Stimulated activated memory B cell treated with anti-CD40 and anti-IgM and Interleukin-4, amounts not matched to agents 10 μg/mL and 1 μg/mL and 100 μg/mL, for 72 hours (primary cell): ENCODE measurements around the gene IRF9.

Experiments
- ATAC-seq: fragments of 150-1000 bp; cut with Tn5 transposase; 2 replicates; pipeline ENCODE4 v1.10.0; 2021
- H3K27ac Mint-ChIP-seq: one replicate; pipeline ENCODE4 v1.8.0; 2022; ENCODE audit warnings: mild to moderate bottlenecking, mixed read lengths
- H3K27me3 Mint-ChIP-seq: one replicate; pipeline ENCODE4 v1.8.0; 2022; ENCODE audit warnings: mixed read lengths
- H3K36me3 Mint-ChIP-seq: one replicate; pipeline ENCODE4 v1.8.0; 2022; ENCODE audit warnings: mixed read lengths
- H3K4me1 Mint-ChIP-seq: one replicate; pipeline ENCODE4 v1.8.0; 2022; ENCODE audit warnings: mixed read lengths
- H3K4me3 Mint-ChIP-seq: one replicate; pipeline ENCODE4 v1.8.0; 2022; ENCODE audit warnings: mild to moderate bottlenecking, moderate library complexity, mixed read lengths
- H3K9me3 Mint-ChIP-seq: one replicate; pipeline ENCODE4 v1.8.0; 2022; ENCODE audit warnings: mixed read lengths

IRF9 gene

GRCh38 chr14:24138396-24139271 is 22.4 kb upstream of the IRF9 start:
- Mint-ChIP-seq H3K4me1 (peaks cover 54% of the 10 kb centered on the region), H3K36me3 (peaks cover 36% of the 10 kb centered on the region), H3K27me3 (no peaks in the 10 kb centered on the region), H3K27ac (peak overlapping the region; percentile 7), H3K4me3 (peak overlapping the region; percentile 59), H3K9me3 (no peaks in the 10 kb centered on the region)
- no peak for ATAC-seq

- peaks cover 42% of the 10 kb centered on the region for H3K36me3 Mint-ChIP-seq
- no peaks in the 10 kb centered on the region for H3K9me3 Mint-ChIP-seq
- peaks cover 60% of the 10 kb centered on the region for H3K4me1 Mint-ChIP-seq
- H3K27ac Mint-ChIP-seq, result peak overlapping the region; percentile 7
- H3K27me3 Mint-ChIP-seq, result no peaks in the 10 kb centered on the region
- ATAC-seq, result no peak
- peak overlapping the region; percentile 59 for H3K4me3 Mint-ChIP-seq
These were observed 21.7 kb upstream of the IRF9 start for GRCh38 chr14:24139272-24139934.

DNA sequence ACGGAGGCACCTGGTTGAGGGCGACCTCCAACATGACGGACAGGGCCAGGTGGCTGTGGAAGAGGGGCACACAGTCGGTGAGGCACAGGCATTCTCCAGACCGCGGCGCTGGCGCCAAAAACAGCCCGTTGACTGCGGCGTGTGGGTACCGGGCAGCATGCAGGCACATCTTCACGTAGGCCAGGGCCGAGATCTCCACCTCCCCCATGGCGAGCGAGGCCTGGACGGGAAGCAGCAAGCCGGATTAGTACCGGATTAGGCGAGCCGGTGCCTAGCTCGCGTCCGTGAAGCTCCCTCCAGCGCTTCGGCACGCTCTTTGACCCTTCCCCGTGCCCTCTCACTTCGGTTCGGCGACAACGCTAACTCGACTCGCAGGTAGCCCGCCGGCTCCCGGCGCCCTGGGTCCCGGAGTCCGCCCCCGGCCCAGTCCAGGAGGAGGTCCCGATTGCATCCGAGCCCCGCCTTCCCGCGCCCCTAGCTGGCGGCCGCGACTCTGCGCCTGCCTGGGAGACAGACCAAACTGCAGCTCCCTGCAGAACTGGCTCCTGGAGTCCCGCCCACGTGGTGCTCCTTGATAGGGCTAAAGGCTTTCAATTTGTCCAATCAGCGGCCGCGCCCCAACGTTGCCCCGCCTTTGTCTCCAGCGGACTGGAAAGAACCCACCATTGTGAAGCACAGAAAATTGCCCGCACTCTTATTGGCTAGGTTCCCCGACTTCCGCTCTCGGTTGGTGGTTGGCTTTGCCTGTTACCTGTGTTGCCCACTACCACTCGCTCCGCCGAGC is 19.8 kb upstream of the IRF9 start, which contains the start of gene EMC9:
EMC9 (minus strand) TSS at position 495 of the 784 bp plus-strand sequence; CDS start at position 208, 287 bp downstream.
- H3K27ac Mint-ChIP-seq, result peak within 1 kb of the TSS; percentile 82
- H3K27me3 Mint-ChIP-seq, result no peaks in the 10 kb centered on the region
- peaks cover 65% of the 10 kb centered on the region for H3K4me1 Mint-ChIP-seq
- H3K4me3 Mint-ChIP-seq, result peak within 1 kb of the TSS; percentile 92
- peak; percentile 96 for ATAC-seq
- peaks cover 52% of the 10 kb centered on the region for H3K36me3 Mint-ChIP-seq
- H3K9me3 Mint-ChIP-seq, result no peaks in the 10 kb centered on the region

- no peak overlapping the region for H3K27ac Mint-ChIP-seq
- H3K4me3 Mint-ChIP-seq, result no peak overlapping the region
- H3K36me3 Mint-ChIP-seq, result peaks cover 38% of the 10 kb centered on the region
These were observed 17.6 kb upstream of the IRF9 start for GRCh38 chr14:24143511-24143910.

DNA sequence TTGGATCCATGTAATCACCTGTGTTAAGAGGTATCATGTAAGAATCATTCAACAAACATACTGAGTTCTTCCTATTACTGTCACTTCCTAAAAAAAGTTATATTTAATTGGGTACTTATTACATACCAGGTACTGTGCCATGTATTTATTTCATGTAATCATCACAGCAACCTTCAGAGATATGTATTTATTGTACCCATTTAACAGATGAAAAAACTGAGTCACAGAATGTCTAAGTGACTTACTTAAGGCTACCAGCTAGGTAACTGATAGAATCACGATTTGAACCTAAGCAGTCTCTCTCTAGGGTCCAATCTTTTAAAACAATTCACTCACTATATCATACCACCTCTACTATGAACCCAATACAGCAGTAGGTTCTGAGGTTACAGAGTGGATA is 16.6 kb upstream of the IRF9 start:
- Mint-ChIP-seq H3K27ac (no peak overlapping the region), H3K4me3 (no peak overlapping the region), H3K4me1 (peaks cover 56% of the 10 kb centered on the region), H3K9me3 (no peaks in the 10 kb centered on the region), H3K36me3 (peaks cover 32% of the 10 kb centered on the region), H3K27me3 (no peaks in the 10 kb centered on the region)
- ATAC-seq, result no peak

More at GRCh38 chr14:24143511-24143910, 17.6 kb upstream of the IRF9 start:
- Mint-ChIP-seq H3K4me1 (peaks cover 55% of the 10 kb centered on the region), H3K9me3 (no peaks in the 10 kb centered on the region), H3K27me3 (no peaks in the 10 kb centered on the region)
- no peak for ATAC-seq

DNA sequence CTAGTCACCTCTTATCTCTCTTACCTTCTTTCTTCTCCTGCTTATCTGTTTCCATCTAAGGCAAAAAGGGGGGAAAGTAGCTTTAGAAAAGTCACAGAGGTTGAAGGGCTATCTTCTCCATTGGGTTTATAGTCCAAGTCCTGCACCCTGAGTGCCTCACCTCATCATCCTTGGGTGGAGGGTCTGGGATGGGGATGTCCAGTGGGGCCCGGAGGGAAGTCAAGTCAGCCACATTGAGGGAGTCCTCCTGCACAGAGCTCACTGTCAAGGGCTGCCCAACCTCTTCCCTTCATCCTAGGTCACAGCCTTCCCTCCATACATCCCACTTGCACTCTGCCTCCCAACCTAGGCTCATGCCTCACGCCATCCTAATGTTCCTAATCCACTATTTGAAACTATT is 15.8 kb upstream of the IRF9 start:
- Mint-ChIP-seq H3K27ac (peak overlapping the region; percentile 83), H3K36me3 (peaks cover 34% of the 10 kb centered on the region), H3K4me3 (peak overlapping the region; percentile 90), H3K9me3 (no peaks in the 10 kb centered on the region), H3K4me1 (peaks cover 56% of the 10 kb centered on the region), H3K27me3 (no peaks in the 10 kb centered on the region)
- ATAC-seq, result no peak

GRCh38 chr14:24145690-24146452 is 15.2 kb upstream of the IRF9 start:
- ATAC-seq, result no peak
- H3K36me3 Mint-ChIP-seq, result peaks cover 41% of the 10 kb centered on the region
- no peaks in the 10 kb centered on the region for H3K9me3 Mint-ChIP-seq
- H3K27ac Mint-ChIP-seq, result peak overlapping the region; percentile 83
- peaks cover 56% of the 10 kb centered on the region for H3K4me1 Mint-ChIP-seq
- H3K4me3 Mint-ChIP-seq, result peak overlapping the region; percentile 90
- no peaks in the 10 kb centered on the region for H3K27me3 Mint-ChIP-seq

- H3K4me3 Mint-ChIP-seq, result peak within 1 kb of the TSS; percentile 90
- H3K36me3 Mint-ChIP-seq, result peaks cover 46% of the 10 kb centered on the region
- peaks cover 58% of the 10 kb centered on the region for H3K4me1 Mint-ChIP-seq
- no peaks in the 10 kb centered on the region for H3K9me3 Mint-ChIP-seq
- no peaks in the 10 kb centered on the region for H3K27me3 Mint-ChIP-seq
- ATAC-seq, result peak; percentile 87
- peak within 1 kb of the TSS; percentile 83 for H3K27ac Mint-ChIP-seq
These were observed 14.6 kb upstream of the IRF9 start, which contains the start of gene PSME2 for GRCh38 chr14:24146453-24146977. Gene PSME2, minus strand, starts transcription at chr14:24146610. Its CDS starts 29 bp downstream, at chr14:24146581.

DNA sequence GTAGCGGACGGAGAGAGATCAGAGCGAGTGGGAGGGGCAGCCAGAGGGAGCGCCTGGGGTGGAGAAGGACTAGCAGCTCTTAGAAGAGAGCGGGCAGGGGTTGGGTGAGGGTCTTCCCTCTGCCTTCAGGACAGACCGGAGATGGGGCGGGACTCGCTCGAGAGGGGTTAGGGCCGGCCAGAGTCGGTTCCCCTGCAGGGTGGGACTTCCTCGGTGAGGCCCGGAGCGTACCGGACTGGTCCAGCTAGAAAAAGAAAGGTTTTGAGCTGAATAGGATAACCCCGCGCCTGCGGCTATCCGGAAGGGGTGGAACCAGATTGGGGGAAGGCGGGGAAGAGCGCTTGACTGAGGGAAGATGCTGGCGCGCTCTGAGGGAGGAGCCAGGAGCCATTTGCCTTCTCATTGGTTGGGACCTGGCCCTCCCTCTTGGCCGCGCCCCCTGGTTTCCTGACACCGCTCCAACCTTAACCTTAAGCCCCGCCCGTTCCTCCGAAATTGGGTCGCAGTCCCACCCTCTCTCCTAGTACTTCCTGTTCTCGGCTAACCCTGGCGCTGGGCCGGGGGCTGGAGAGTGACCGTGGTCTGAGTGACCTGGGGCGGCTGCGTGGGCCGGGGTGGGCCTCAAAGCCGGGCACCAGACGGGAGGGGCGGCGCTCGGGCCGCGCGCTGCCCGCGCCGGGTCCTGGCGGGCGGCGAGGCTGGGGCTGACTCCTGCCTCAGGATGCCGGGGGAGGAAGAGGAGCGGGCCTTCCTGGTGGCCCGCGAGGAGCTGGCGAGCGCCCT is 13.9 kb upstream of the IRF9 start, which contains the start of gene RNF31:
RNF31 (plus strand) TSS at position 521 of the 783 bp plus-strand sequence; CDS start at position 722, 201 bp downstream.
- ATAC-seq, result peak; percentile 96
- Mint-ChIP-seq H3K27ac (peak within 1 kb of the TSS; percentile 83), H3K9me3 (no peaks in the 10 kb centered on the region), H3K4me3 (peak within 1 kb of the TSS; percentile 90), H3K4me1 (peaks cover 58% of the 10 kb centered on the region), H3K27me3 (no peaks in the 10 kb centered on the region), H3K36me3 (peaks cover 46% of the 10 kb centered on the region)

DNA sequence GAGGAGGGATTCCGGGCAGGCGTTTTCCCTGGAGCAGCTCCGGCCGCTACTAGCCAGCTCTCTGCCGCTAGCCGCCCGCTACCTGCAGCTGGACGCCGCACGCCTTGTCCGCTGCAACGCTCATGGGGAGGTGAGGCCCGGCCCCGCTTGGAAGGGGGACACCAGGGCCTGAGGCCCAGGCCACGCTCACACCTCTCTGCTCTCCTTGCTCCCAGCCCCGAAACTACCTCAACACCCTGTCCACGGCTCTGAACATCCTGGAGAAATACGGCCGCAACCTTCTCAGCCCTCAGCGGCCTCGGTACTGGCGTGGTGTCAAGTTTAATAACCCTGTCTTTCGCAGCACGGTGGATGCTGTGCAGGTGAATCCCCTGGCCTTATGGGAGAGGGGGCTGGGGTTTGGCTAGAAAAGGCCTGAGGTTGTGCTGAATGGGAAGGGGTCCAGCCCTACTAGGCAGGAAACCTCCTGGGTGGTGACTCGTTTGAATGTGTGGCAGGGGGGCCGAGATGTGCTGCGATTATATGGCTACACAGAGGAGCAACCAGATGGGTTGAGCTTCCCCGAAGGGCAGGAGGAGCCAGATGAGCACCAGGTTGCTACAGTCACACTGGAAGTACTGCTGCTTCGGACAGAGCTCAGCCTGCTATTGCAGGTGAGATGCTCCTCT is 13.2 kb upstream of the IRF9 start:
- H3K27ac Mint-ChIP-seq, result peak overlapping the region; percentile 83
- no peaks in the 10 kb centered on the region for H3K9me3 Mint-ChIP-seq
- ATAC-seq, result no peak
- H3K4me1 Mint-ChIP-seq, result peaks cover 53% of the 10 kb centered on the region
- peaks cover 42% of the 10 kb centered on the region for H3K36me3 Mint-ChIP-seq
- H3K4me3 Mint-ChIP-seq, result peak overlapping the region; percentile 90
- no peaks in the 10 kb centered on the region for H3K27me3 Mint-ChIP-seq

DNA sequence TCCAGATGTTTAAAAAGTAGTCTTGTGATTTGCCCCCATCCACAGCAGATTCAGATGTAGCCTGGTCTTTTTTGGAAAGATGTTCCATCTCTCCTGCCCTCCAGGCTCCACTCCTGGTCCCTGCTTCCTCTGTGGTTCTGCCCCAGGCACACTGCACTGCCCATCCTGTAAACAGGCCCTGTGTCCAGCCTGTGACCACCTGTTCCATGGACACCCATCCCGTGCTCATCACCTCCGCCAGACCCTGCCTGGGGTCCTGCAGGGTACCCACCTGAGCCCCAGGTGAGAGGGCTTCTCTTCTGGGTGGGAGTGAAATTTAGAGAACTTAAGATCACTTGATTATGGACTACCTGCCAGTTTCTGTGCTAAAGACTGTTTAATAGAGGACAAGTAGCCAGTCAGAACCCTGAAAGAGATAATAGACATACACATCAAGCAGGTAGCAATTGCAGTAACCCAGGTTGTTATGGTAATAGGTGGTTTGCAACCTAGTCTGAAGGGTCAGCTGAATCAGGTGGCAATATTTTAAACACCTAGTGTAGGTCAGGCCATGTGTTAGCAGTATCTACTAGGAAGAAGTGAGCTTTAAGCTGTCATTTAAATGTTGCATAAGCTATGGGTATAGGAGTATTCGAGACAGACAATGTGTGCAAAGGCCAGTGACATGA is 11.6 kb upstream of the IRF9 start:
- Mint-ChIP-seq H3K36me3 (peaks cover 28% of the 10 kb centered on the region), H3K27ac (no peak overlapping the region), H3K27me3 (no peaks in the 10 kb centered on the region), H3K4me3 (no peak overlapping the region), H3K4me1 (peaks cover 45% of the 10 kb centered on the region), H3K9me3 (no peaks in the 10 kb centered on the region)
- no peak for ATAC-seq

GRCh38 chr14:24150061-24150460 is 11.0 kb upstream of the IRF9 start:
- H3K27me3 Mint-ChIP-seq, result no peaks in the 10 kb centered on the region
- H3K4me1 Mint-ChIP-seq, result peaks cover 42% of the 10 kb centered on the region
- no peak for ATAC-seq
- peak overlapping the region; percentile 39 for H3K27ac Mint-ChIP-seq
- no peaks in the 10 kb centered on the region for H3K9me3 Mint-ChIP-seq
- H3K36me3 Mint-ChIP-seq, result peaks cover 30% of the 10 kb centered on the region
- H3K4me3 Mint-ChIP-seq, result no peak overlapping the region

DNA sequence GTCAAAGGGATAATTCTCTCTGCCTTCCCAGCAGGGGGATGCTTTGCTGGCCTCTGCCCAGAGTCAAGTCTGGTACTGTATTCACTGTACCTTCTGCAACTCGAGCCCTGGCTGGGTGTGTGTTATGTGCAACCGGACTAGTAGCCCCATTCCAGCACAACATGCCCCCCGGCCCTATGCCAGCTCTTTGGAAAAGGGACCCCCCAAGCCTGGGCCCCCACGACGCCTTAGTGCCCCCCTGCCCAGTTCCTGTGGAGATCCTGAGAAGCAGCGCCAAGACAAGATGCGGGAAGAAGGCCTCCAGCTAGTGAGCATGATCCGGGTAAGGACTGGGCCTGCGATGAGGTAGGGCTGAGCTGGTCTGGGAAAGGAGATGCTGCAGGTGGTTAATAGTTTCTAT is 10.5 kb upstream of the IRF9 start:
- H3K27me3 Mint-ChIP-seq, result no peaks in the 10 kb centered on the region
- H3K4me3 Mint-ChIP-seq, result no peak overlapping the region
- H3K9me3 Mint-ChIP-seq, result no peaks in the 10 kb centered on the region
- peak overlapping the region; percentile 39 for H3K27ac Mint-ChIP-seq
- H3K4me1 Mint-ChIP-seq, result peaks cover 37% of the 10 kb centered on the region
- H3K36me3 Mint-ChIP-seq, result peaks cover 30% of the 10 kb centered on the region
- ATAC-seq, result no peak
